ENCODE data around the gene PRKAR2B. TPM values are rescaled to one million over a fixed set of nuclear protein-coding genes. Genes with fewer than 3 reads are reported as not detected.

The PRKAR2B gene
- total RNA-seq, 6 experiments from 2014 or later: 3.6 to 9.7 (median 8.7) TPM

GRCh38 chr7:107206706-107207105, 162.2 kb downstream of the PRKAR2B start:
- Mint-ChIP-seq H3K4me1 (ENCODE audit: low read depth) (peaks cover 19% of the 10 kb centered on the region), H3K4me3 (no peak overlapping the region), H3K9me3 (no peaks in the 10 kb centered on the region), H3K36me3 (ENCODE audit: low read depth) (peaks cover 22% of the 10 kb centered on the region), H3K27ac (no peak overlapping the region), H3K27me3 (ENCODE audit: insufficient read depth) (no peaks in the 10 kb centered on the region; the same call in 1 of the 2 replicates)
- DNase-seq: no peak
- TF ChIP-seq CTCF (IDR thresholded peaks at IDR 0.05): no peak

- Mint-ChIP-seq H3K27me3 (ENCODE audit: insufficient read depth) (no peaks in the 10 kb centered on the region; the same call in 1 of the 2 replicates), H3K27ac (peak overlapping the region; percentile 82), H3K4me3 (no peak overlapping the region), H3K9me3 (no peaks in the 10 kb centered on the region), H3K4me1 (ENCODE audit: low read depth) (peaks cover 19% of the 10 kb centered on the region), H3K36me3 (ENCODE audit: low read depth) (peaks cover 17% of the 10 kb centered on the region)
- no peak for TF ChIP-seq CTCF (IDR thresholded peaks at IDR 0.05)
- DNase-seq: no peak
Measured at GRCh38 chr7:107207459-107207858, 163.0 kb downstream of the PRKAR2B start.

GRCh38 chr7:107208024-107208521, 163.6 kb downstream of the PRKAR2B start:
- H3K4me1 Mint-ChIP-seq (ENCODE audit: low read depth): peaks cover 19% of the 10 kb centered on the region
- TF ChIP-seq CTCF (IDR thresholded peaks at IDR 0.05): no peak
- H3K27ac Mint-ChIP-seq: peak overlapping the region; percentile 82
- H3K4me3 Mint-ChIP-seq: no peak overlapping the region
- H3K27me3 Mint-ChIP-seq (ENCODE audit: insufficient read depth): peaks cover 1% of the 10 kb centered on the region
- peaks cover 17% of the 10 kb centered on the region for H3K36me3 Mint-ChIP-seq (ENCODE audit: low read depth)
- H3K9me3 Mint-ChIP-seq: no peaks in the 10 kb centered on the region
- peak; percentile 29 for DNase-seq

GRCh38 chr7:107208563-107208962, 164.1 kb downstream of the PRKAR2B start:
- H3K4me1 Mint-ChIP-seq (ENCODE audit: low read depth): peaks cover 19% of the 10 kb centered on the region
- no peak overlapping the region for H3K4me3 Mint-ChIP-seq
- H3K9me3 Mint-ChIP-seq: no peaks in the 10 kb centered on the region
- no peak for TF ChIP-seq CTCF (IDR thresholded peaks at IDR 0.05)
- peaks cover 1% of the 10 kb centered on the region for H3K27me3 Mint-ChIP-seq (ENCODE audit: insufficient read depth)
- DNase-seq: no peak
- H3K36me3 Mint-ChIP-seq (ENCODE audit: low read depth): peaks cover 22% of the 10 kb centered on the region
- H3K27ac Mint-ChIP-seq: peak overlapping the region; percentile 82

- peaks cover 19% of the 10 kb centered on the region for H3K4me1 Mint-ChIP-seq (ENCODE audit: low read depth)
- H3K9me3 Mint-ChIP-seq: no peaks in the 10 kb centered on the region
- H3K27me3 Mint-ChIP-seq (ENCODE audit: insufficient read depth): peaks cover 1% of the 10 kb centered on the region
- H3K36me3 Mint-ChIP-seq (ENCODE audit: low read depth): peaks cover 27% of the 10 kb centered on the region
- H3K4me3 Mint-ChIP-seq: no peak overlapping the region
- DNase-seq: no peak
- no peak overlapping the region for H3K27ac Mint-ChIP-seq
- no peak for TF ChIP-seq CTCF (IDR thresholded peaks at IDR 0.05)
Measured at GRCh38 chr7:107209565-107209964, 165.1 kb downstream of the PRKAR2B start.

GRCh38 chr7:107210400-107210799, 165.9 kb downstream of the PRKAR2B start:
- TF ChIP-seq CTCF (IDR thresholded peaks at IDR 0.05): no peak

More at GRCh38 chr7:107210400-107210799, 165.9 kb downstream of the PRKAR2B start:
- no peak for DNase-seq
- H3K36me3 Mint-ChIP-seq (ENCODE audit: low read depth): peaks cover 27% of the 10 kb centered on the region
- no peak overlapping the region for H3K4me3 Mint-ChIP-seq
- no peak overlapping the region for H3K27ac Mint-ChIP-seq
- H3K4me1 Mint-ChIP-seq (ENCODE audit: low read depth): peaks cover 19% of the 10 kb centered on the region
- H3K9me3 Mint-ChIP-seq: no peaks in the 10 kb centered on the region
- H3K27me3 Mint-ChIP-seq (ENCODE audit: insufficient read depth): peaks cover 1% of the 10 kb centered on the region

Measured in HFFc6 (cell line).